CD4-positive, alpha-beta memory T cell (primary cell): ENCODE measurements around the gene OR10D3. TPM values are rescaled to one million over a fixed set of nuclear protein-coding genes. Genes with fewer than 3 reads are reported as not detected.
"Not testable (repeated sequence)": the region's sequence is repeated elsewhere in the genome, so short reads cannot be mapped to it uniquely, and the experiment has no call there.

Experiments used
- CTCF ChIA-PET: fragments of 350-600 bp; sonication (Branson Sonifier 250); formaldehyde crosslinking; loops from one replicate; lab custom pipeline; 2021; ENCODE audit warnings: inconsistent platforms; ENCODE audit not compliant: partially characterized antibody; lab: Charles Lee
- POLR2A ChIA-PET: fragments of 350-600 bp; sonication (Branson Sonifier 250); formaldehyde crosslinking; loops from one replicate; lab custom pipeline; 2021; ENCODE audit not compliant: partially characterized antibody; lab: Charles Lee
- DNase-seq, 5 donors: peaks; one replicate each; pipeline versions ENCODE4 v3.0.0 to v3.0.0-alpha.2; 2020 to 2022; ENCODE audit warnings: mixed read lengths in 1 of 5
- H3K27ac ChIP-seq: one replicate; pipeline ENCODE4 v1.7.0; 2013; ENCODE audit warnings: low read depth, low read length
- H3K27me3 ChIP-seq: 2 replicates; pipeline ENCODE4 v1.7.0; 2013; ENCODE audit warnings: mild to moderate bottlenecking, low read length, moderate library complexity; ENCODE audit not compliant: insufficient read depth
- H3K36me3 ChIP-seq: 2 replicates; pipeline ENCODE4 v1.7.0; 2013; ENCODE audit warnings: mild to moderate bottlenecking, low read length, moderate library complexity; ENCODE audit not compliant: insufficient read depth
- H3K4me1 ChIP-seq: 2 replicates; pipeline ENCODE4 v1.7.0; 2013; ENCODE audit warnings: mild to moderate bottlenecking, low read length, moderate library complexity; ENCODE audit not compliant: insufficient read depth
- H3K4me3 ChIP-seq, 2 donors: one replicate each; pipeline ENCODE4 v1.7.0; 2013; ENCODE audit warnings: low read length in 2 of 2, mild to moderate bottlenecking in 1 of 2
- H3K9me3 ChIP-seq, 2 donors: one replicate each; pipeline ENCODE4 v1.7.0; 2013; ENCODE audit warnings: low read length in 2 of 2, control low read depth in 1 of 2; ENCODE audit not compliant: control insufficient read depth in 1 of 2
- H3K27ac Mint-ChIP-seq, 7 donors: one replicate each; pipeline ENCODE4 v1.8.0; 2020 to 2021; ENCODE audit warnings: mixed read lengths in 7 of 7, mild to moderate bottlenecking in 6 of 7, inconsistent platforms in 3 of 7, moderate library complexity in 3 of 7
- H3K27me3 Mint-ChIP-seq, 2 donors: one replicate each; pipeline ENCODE4 v1.8.0; 2020 to 2021; ENCODE audit warnings: mixed read lengths in 2 of 2
- H3K36me3 Mint-ChIP-seq, 2 donors: one replicate each; pipeline ENCODE4 v1.8.0; 2020 to 2021; ENCODE audit warnings: mixed read lengths in 2 of 2, inconsistent platforms in 1 of 2, mild to moderate bottlenecking in 1 of 2
- H3K4me1 Mint-ChIP-seq, 4 donors: one replicate each; pipeline ENCODE4 v1.8.0; 2020 to 2021; ENCODE audit warnings: mixed read lengths in 4 of 4, mild to moderate bottlenecking in 1 of 4
- H3K4me3 Mint-ChIP-seq, 8 donors: one replicate each; pipeline ENCODE4 v1.8.0; 2020 to 2021; ENCODE audit warnings: mixed read lengths in 8 of 8, mild to moderate bottlenecking in 7 of 8, moderate library complexity in 6 of 8, inconsistent platforms in 3 of 8
- H3K9me3 Mint-ChIP-seq, 8 donors: one replicate each; pipeline ENCODE4 v1.8.0; 2020 to 2021; ENCODE audit warnings: mixed read lengths in 8 of 8, mild to moderate bottlenecking in 5 of 8, inconsistent platforms in 3 of 8, moderate library complexity in 1 of 8
- intact Hi-C: fragments of 100-400 bp; cut with micrococcal nuclease; formaldehyde crosslinking; loops from one replicate; pipeline ENCODE4 v1.15.1; 2023
- polyA plus RNA-seq, 2 donors: library from polyadenylated mRNA; unstranded; fragments of 300-500 nt; fragmentation: Illumina TruSeq; gene quantifications; one replicate each; pipeline ENCODE4 v1.2.3, GENCODE V29; 2021
- total RNA-seq, 2 experiments: library from RNA; stranded (reverse); gene quantifications; one replicate each; pipeline ENCODE4 v1.2.3, GENCODE V29; 2021

OR10D3 gene
- total and polyA plus RNA-seq, 4 experiments from 2014 or later, result not detected

DNA sequence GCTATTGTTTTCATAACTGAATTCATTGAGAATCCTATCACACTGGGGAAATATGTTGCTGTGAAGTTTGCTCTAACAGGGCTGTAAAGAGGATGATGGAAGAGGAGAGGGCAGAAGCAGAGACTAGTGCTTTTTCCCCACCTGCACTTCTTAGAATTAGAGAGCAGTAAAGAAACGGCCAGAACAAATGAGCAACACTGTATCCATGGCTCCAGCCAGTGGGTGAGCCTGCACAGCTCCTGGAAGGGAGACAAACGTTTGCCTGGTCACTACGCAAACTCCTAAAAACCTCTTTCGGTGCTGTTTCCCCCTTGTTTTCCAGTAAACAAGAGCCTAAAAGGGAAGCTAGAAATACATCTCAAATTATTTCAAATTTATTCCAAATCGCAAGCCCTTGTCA is 22.2 kb upstream of the OR10D3 start:
- no peak overlapping the region for H3K4me3 Mint-ChIP-seq
- POLR2A ChIA-PET, result no interaction called here
- no peaks in the 10 kb centered on the region for H3K27me3 ChIP-seq

DNA sequence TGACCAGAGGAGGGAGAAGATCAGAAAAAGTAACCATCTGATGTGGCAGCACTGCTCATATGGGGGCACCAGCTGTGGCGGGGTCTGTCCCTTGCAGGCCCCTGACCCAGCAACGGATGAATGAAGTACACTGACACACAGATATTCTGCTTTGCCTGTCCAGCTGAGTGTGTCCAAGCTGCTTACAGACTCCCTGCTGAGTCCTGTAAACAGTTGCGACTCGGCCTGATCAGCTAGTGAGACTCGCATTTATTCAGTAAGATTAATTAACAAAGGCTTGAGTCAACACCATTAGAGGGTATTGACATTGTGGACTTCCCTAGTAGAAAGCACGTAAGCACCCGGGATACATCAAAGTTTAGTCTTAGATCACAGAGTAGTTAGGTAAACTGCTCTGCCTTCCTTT is 15.3 kb upstream of the OR10D3 start:
- H3K4me3 ChIP-seq, result no peak overlapping the region
- Mint-ChIP-seq H3K4me1 (no peaks in the 10 kb centered on the region), H3K4me3 (no peak overlapping the region), H3K36me3 (no peaks in the 10 kb centered on the region), H3K27me3 (peaks cover 2 to 6% of the 10 kb centered on the region in 2 donors), H3K27ac (no peak overlapping the region), H3K9me3 (peaks cover 0 to 5% (median 0%) of the 10 kb centered on the region in 8 donors)
- no peaks in the 10 kb centered on the region for H3K27me3 ChIP-seq
- POLR2A ChIA-PET, result no interaction called here
- no peaks in the 10 kb centered on the region for H3K9me3 ChIP-seq
- no peak overlapping the region for H3K27ac ChIP-seq
- intact Hi-C loops, result no loop called here
- no peak for DNase-seq
- H3K4me1 ChIP-seq, result no peaks in the 10 kb centered on the region
- no peaks in the 10 kb centered on the region for H3K36me3 ChIP-seq
- CTCF ChIA-PET, result no interaction called here

More for the DNA sequence above, 22.2 kb upstream of the OR10D3 start:
- H3K9me3 Mint-ChIP-seq, result peaks cover 0 to 4% (median 0%) of the 10 kb centered on the region in 8 donors
- no peaks in the 10 kb centered on the region for H3K9me3 ChIP-seq
- no peaks in the 10 kb centered on the region for H3K4me1 ChIP-seq
- H3K4me3 ChIP-seq, result no peak overlapping the region
- no peak overlapping the region for H3K27ac Mint-ChIP-seq
- H3K27me3 Mint-ChIP-seq, result peaks cover 2 to 12% of the 10 kb centered on the region in 2 donors
- no peaks in the 10 kb centered on the region for H3K36me3 ChIP-seq
- H3K27ac ChIP-seq, result no peak overlapping the region
- intact Hi-C loops, result no loop called here
- H3K4me1 Mint-ChIP-seq, result no peaks in the 10 kb centered on the region
- no peak for DNase-seq
- CTCF ChIA-PET, result no interaction called here
- no peaks in the 10 kb centered on the region for H3K36me3 Mint-ChIP-seq

DNA sequence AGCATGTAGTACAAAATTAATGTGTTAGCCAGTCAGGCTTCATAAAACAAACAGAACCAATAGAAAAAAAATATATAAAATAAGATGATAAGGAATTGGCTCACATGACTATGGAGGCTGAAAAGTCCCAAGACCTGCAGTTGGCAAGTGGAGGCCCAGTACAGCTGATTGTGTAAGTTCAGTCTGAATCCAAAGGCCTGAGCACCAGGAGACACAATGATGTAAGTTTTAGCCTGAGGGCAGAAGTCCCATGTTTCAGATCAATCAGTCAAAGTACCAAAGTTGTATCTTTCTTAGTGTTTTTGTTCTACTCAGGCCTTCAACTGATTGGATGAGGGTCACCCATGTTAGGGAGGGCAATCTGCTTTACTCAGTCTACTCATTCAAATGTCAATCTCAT is 14.3 kb upstream of the OR10D3 start:
- no peaks in the 10 kb centered on the region for H3K36me3 ChIP-seq
- DNase-seq, result no peak
- no peaks in the 10 kb centered on the region for H3K36me3 Mint-ChIP-seq
- no peaks in the 10 kb centered on the region for H3K4me1 Mint-ChIP-seq
- peaks cover 2 to 4% of the 10 kb centered on the region in 2 donors for H3K27me3 Mint-ChIP-seq
- no peak overlapping the region for H3K4me3 Mint-ChIP-seq
- CTCF ChIA-PET, result no interaction called here
- no peaks in the 10 kb centered on the region for H3K9me3 ChIP-seq
- H3K4me3 ChIP-seq, result no peak overlapping the region
- peaks cover 0 to 5% (median 0%) of the 10 kb centered on the region in 8 donors for H3K9me3 Mint-ChIP-seq
- H3K27ac ChIP-seq, result no peak overlapping the region
- POLR2A ChIA-PET, result no interaction called here
- H3K27ac Mint-ChIP-seq, result no peak overlapping the region
- intact Hi-C loops, result no loop called here
- no peaks in the 10 kb centered on the region for H3K27me3 ChIP-seq
- H3K4me1 ChIP-seq, result no peaks in the 10 kb centered on the region

DNA sequence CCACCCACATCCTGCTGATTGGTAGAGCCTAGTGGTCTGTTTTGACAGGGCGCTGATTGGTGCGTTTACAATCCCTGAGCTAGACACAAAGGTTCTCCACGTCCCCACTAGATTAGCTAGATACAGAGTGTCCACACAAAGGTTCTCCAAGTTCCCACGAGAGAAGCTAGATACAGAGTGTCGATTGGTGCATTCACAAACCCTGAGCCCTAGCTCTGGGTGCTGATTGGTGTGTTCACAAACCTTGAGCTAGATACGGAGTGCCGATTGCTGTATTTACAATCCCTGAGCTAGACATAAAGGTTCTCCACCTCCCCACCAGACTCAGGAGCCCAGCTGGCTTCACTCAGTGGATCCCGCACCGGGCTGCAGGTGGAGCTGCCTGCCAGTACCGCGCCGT is 12.8 kb upstream of the OR10D3 start:
- H3K4me3 Mint-ChIP-seq, H3K27me3 Mint-ChIP-seq, CTCF ChIA-PET, H3K27ac ChIP-seq, H3K27ac Mint-ChIP-seq, H3K9me3 ChIP-seq, H3K4me1 ChIP-seq, H3K9me3 Mint-ChIP-seq, intact Hi-C loops, H3K4me1 Mint-ChIP-seq, H3K36me3 ChIP-seq, POLR2A ChIA-PET, H3K27me3 ChIP-seq, H3K4me3 ChIP-seq, H3K36me3 Mint-ChIP-seq, DNase-seq: not testable (repeated sequence)

DNA sequence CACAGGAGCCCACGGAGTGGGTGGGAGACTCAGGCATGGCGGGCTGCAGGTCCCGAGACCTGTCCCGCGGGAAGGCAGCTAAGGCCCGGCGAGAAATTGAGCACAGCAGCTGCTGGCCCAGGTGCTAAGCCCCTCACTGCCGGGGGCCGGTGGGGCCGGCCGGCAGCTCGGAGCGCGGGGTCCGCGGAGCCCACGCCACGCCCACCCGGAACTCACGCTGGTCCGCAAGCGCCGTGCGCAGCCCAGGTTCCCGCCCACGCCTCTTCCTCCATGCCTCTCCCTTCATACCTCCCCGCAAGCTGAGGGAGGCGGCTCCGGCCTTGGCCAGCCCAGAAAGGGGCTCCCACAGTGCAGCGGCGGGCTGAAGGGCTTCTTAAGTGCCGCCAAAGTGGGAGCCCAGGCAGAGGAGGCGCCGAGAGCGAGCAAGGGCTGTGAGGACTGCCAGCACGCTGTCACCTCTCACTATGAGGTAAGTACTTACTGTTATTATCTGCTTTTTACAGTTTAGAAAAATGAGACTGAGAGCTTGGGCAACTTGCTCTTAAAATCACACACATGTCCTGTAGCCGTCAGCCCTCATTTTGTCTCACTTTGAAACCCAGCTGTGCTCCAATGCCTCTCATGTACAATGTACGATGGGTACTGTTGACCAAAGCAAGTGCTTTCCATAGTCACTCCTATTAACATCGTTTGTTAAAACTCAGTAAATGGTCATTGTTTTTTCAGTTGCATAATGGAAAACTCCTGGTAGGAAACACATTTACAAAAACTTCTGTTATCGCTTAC is 12.2 kb upstream of the OR10D3 start:
- CTCF ChIA-PET, result no interaction called here
- POLR2A ChIA-PET, result no interaction called here

DNA sequence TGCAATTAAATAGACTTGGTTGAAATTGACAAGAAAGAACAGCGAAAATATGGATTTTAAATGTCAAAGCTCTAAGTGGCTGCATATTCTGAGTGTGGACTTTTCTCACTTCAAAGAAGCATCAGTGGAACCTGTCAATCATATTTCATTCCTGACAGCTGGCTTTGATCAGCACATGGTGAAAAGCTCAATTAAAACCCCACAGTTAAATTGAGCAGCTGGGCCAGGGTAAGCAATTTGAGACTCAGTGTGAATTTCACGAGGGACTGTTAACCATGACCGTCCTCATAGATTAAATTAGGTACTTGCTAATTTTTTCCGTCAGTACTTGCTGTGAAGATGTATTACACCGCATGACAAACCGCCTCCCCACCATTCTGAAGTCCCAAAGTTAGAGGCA is 11.0 kb upstream of the OR10D3 start:
- Histone ChIP-seq H3K27ac (no peak overlapping the region), H3K27me3 (no peaks in the 10 kb centered on the region), H3K9me3 (no peaks in the 10 kb centered on the region), H3K4me1 (no peaks in the 10 kb centered on the region), H3K4me3 (no peak overlapping the region), H3K36me3 (no peaks in the 10 kb centered on the region)
- POLR2A ChIA-PET, result no interaction called here
- intact Hi-C loops, result no loop called here
- no peak overlapping the region for H3K27ac Mint-ChIP-seq
- peaks cover 0 to 2% of the 10 kb centered on the region in 2 donors for H3K27me3 Mint-ChIP-seq
- no peak for DNase-seq
- no peak overlapping the region for H3K4me3 Mint-ChIP-seq
- no peaks in the 10 kb centered on the region for H3K4me1 Mint-ChIP-seq
- CTCF ChIA-PET, result no interaction called here
- H3K36me3 Mint-ChIP-seq, result no peaks in the 10 kb centered on the region
- peaks cover 0 to 5% (median 0%) of the 10 kb centered on the region in 8 donors for H3K9me3 Mint-ChIP-seq

More for the DNA sequence above, 12.2 kb upstream of the OR10D3 start:
- H3K27me3 ChIP-seq, result no peaks in the 10 kb centered on the region
- Mint-ChIP-seq H3K27ac (no peak overlapping the region), H3K4me1 (no peaks in the 10 kb centered on the region), H3K4me3 (no peak overlapping the region), H3K36me3 (no peaks in the 10 kb centered on the region), H3K27me3 (peaks cover 2 to 4% of the 10 kb centered on the region in 2 donors), H3K9me3 (peaks cover 0 to 5% (median 0%) of the 10 kb centered on the region in 8 donors)
- intact Hi-C loops, result no loop called here
- no peaks in the 10 kb centered on the region for H3K4me1 ChIP-seq
- no peaks in the 10 kb centered on the region for H3K36me3 ChIP-seq
- no peak overlapping the region for H3K4me3 ChIP-seq
- DNase-seq, result no peak
- H3K9me3 ChIP-seq, result no peaks in the 10 kb centered on the region
- H3K27ac ChIP-seq, result no peak overlapping the region

DNA sequence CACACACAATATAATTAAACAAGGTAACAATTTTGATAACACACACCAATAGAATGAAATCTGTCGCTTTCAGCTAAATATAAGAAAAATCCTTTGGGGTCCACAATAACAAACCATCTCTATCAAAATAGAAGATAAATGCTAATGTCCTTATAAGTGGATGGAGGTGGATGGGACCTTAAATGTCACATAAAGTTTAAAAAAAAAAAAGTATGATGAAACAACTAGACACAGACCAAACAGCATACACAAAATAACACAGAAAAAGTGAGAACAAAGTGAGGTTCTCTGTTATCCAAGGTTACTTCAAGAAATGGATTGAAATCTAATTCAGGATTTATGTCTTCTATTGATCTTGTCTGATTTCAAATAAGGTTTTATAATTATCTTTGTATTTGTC is 10.5 kb upstream of the OR10D3 start:
- ChIA-PET CTCF (no interaction called here), POLR2A (no interaction called here)
- H3K27ac Mint-ChIP-seq, result no peak overlapping the region
- peaks cover 0 to 4% (median 0%) of the 10 kb centered on the region in 8 donors for H3K9me3 Mint-ChIP-seq
- Histone ChIP-seq H3K36me3 (no peaks in the 10 kb centered on the region), H3K9me3 (no peaks in the 10 kb centered on the region), H3K4me1 (no peaks in the 10 kb centered on the region), H3K4me3 (no peak overlapping the region), H3K27ac (no peak overlapping the region), H3K27me3 (no peaks in the 10 kb centered on the region)
- H3K4me1 Mint-ChIP-seq, result no peaks in the 10 kb centered on the region
- intact Hi-C loops, result no loop called here
- H3K4me3 Mint-ChIP-seq, result no peak overlapping the region
- H3K36me3 Mint-ChIP-seq, result no peaks in the 10 kb centered on the region
- no peak for DNase-seq
- peaks cover 0 to 2% of the 10 kb centered on the region in 2 donors for H3K27me3 Mint-ChIP-seq
